Gastrocnemius medialis (tissue), 4 donors: ENCODE measurements around the gene GALNT16.

ENCODE experiments used
- POLR2A ChIP-seq, 2 donors: fragments of 450-650 bp; IDR thresholded peaks; one replicate each; pipeline ENCODE4 v1.6.1; 2017; ENCODE audit warnings: antibody characterized with exemption in 2 of 2, mild to moderate bottlenecking in 2 of 2, moderate library complexity in 2 of 2
- TF ChIP-seq, protein P1 (sequence below), 5 experiments: fragments of 450-650 bp in 3 of 5; fragments of 200-600 bp in 2 of 5; sonication (generic) in 2 of 5; IDR thresholded peaks in 4 of 5; conservative IDR thresholded peaks in 1 of 5; 1 replicate in 4 of 5; 2 replicates in 1 of 5; pipeline ENCODE4 v1.5.1; 2016 to 2019; ENCODE audit warnings: antibody characterized with exemption in 5 of 5, mild to moderate bottlenecking in 3 of 5, moderate library complexity in 3 of 5

DNA sequence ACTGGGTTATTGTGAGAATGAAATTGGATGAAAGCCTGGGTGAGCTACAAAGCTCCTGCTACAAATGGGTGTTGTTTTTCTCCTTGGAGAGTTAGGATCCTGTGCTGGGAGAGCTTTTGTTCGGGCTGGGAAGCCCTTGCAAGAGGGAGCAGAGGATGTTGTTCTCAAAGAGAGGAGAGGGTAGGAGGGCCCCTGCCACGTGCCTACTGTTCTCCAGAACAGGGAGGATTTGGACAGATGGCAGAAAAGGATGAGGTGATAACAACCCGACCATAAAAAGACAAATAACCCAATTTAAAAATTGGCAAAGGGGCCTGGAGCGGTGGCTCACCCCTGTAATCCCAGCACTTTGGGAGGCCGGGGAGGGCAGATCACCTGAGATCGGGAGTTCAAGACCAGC lies 68.8 kb downstream of the GALNT16 start:
- TF ChIP-seq, protein P1, sequence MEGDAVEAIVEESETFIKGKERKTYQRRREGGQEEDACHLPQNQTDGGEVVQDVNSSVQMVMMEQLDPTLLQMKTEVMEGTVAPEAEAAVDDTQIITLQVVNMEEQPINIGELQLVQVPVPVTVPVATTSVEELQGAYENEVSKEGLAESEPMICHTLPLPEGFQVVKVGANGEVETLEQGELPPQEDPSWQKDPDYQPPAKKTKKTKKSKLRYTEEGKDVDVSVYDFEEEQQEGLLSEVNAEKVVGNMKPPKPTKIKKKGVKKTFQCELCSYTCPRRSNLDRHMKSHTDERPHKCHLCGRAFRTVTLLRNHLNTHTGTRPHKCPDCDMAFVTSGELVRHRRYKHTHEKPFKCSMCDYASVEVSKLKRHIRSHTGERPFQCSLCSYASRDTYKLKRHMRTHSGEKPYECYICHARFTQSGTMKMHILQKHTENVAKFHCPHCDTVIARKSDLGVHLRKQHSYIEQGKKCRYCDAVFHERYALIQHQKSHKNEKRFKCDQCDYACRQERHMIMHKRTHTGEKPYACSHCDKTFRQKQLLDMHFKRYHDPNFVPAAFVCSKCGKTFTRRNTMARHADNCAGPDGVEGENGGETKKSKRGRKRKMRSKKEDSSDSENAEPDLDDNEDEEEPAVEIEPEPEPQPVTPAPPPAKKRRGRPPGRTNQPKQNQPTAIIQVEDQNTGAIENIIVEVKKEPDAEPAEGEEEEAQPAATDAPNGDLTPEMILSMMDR (IDR thresholded peaks at IDR 0.05 in 4 of 5, conservative IDR thresholded peaks at IDR 0.05 in 1 of 5) = no peak
- TF ChIP-seq POLR2A (IDR thresholded peaks at IDR 0.05) = no peak
